Parathyroid adenoma (tissue), 2 donors: Measurements from ENCODE around the gene SCGB2B2.
"Not testable (repeated sequence)": the region's sequence is repeated elsewhere in the genome, so short reads cannot be mapped to it uniquely, and the experiment has no call there.

Experiments
- H2AFZ ChIP-seq: fragments of 300-600 bp; sonication (generic); one replicate; pipeline ENCODE4 v1.7.0; 2017; ENCODE audit warnings: antibody characterized with exemption, mild to moderate bottlenecking
- H3K27ac ChIP-seq: fragments of 300-600 bp; sonication (generic); one replicate; pipeline ENCODE4 v1.7.0; 2017
- H3K27me3 ChIP-seq: fragments of 300-600 bp; sonication (generic); one replicate; pipeline ENCODE4 v1.7.0; 2017; ENCODE audit warnings: low read length; ENCODE audit not compliant: control insufficient read depth, insufficient read depth
- H3K36me3 ChIP-seq: fragments of 300-600 bp; sonication (generic); one replicate; pipeline ENCODE4 v1.7.0; 2017; ENCODE audit warnings: low read length; ENCODE audit not compliant: control insufficient read depth, insufficient read depth
- H3K4me1 ChIP-seq: fragments of 300-600 bp; sonication (generic); one replicate; pipeline ENCODE4 v1.7.0; 2017; ENCODE audit warnings: control low read depth
- H3K4me2 ChIP-seq: fragments of 300-600 bp; sonication (generic); one replicate; pipeline ENCODE4 v1.7.0; 2017; ENCODE audit warnings: low read length
- H3K4me3 ChIP-seq: fragments of 300-600 bp; sonication (generic); one replicate; pipeline ENCODE4 v1.7.0; 2017; ENCODE audit warnings: low read depth, low read length
- H3K79me2 ChIP-seq: fragments of 300-600 bp; sonication (generic); one replicate; pipeline ENCODE4 v1.7.0; 2017; ENCODE audit warnings: control low read depth
- H3K9ac ChIP-seq: fragments of 300-600 bp; sonication (generic); one replicate; pipeline ENCODE4 v1.7.0; 2017; ENCODE audit warnings: mild to moderate bottlenecking
- H3K9me3 ChIP-seq: fragments of 300-600 bp; sonication (generic); one replicate; pipeline ENCODE4 v1.7.0; 2017; ENCODE audit warnings: low read length; ENCODE audit not compliant: control insufficient read depth
- TF ChIP-seq, protein P1 (sequence below): fragments of 300-600 bp; sonication (generic); IDR thresholded peaks from one replicate; pipeline ENCODE4 v1.7.0; 2017; ENCODE audit warnings: antibody characterized with exemption, mild to moderate bottlenecking
- donor health status: primary hyperparathyroidism.

SCGB2B2 gene

DNA sequence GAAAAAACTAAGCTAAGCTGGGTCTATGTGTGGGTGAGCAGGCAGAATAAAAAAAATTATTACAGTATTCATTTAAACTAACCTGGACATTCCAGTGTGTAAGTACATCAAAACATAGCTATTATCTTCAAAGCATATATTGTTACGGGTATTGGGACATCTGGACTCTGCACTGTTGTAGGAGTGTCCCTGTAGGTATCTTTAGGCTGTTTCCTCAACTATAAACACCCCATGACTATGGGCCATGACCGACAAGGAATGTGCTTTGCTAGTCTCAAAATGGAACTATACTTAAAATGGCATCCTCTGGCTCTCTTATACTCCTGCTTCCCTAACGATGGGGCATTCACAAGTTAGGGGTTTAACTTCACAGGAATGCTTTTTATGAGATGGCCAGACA is 3.4 kb downstream of the SCGB2B2 start:
- H3K4me3 ChIP-seq: no peak overlapping the region

DNA sequence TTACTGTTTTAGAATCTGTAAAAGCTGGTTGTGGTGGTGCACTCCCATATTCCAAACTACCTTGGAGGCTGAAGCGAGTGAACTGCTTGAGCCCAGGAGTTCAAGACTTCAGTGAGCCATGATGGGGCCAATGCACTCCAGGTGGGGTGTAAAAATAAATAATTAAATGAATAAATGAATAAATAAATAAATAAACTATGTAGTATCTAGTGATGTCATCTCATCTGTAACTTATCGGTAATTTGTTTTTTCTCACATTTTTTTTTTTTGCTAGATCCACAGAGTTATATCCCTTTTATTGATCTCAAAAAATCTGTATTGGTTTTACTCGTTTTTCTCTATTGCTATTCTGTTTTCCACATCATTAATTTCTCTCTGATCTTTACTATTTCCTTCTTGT is 5.0 kb downstream of the SCGB2B2 start:
- Histone ChIP-seq H3K4me1 (peaks cover 3% of the 10 kb centered on the region), H3K9me3 (peaks cover 5% of the 10 kb centered on the region), H3K9ac (no peak overlapping the region), H3K79me2 (no peaks in the 10 kb centered on the region), H3K27me3 (no peaks in the 10 kb centered on the region), H3K4me3 (no peak overlapping the region), H2AFZ (no peak overlapping the region), H3K4me2 (no peak overlapping the region), H3K27ac (no peak overlapping the region), H3K36me3 (no peaks in the 10 kb centered on the region)
- TF ChIP-seq, protein P1, sequence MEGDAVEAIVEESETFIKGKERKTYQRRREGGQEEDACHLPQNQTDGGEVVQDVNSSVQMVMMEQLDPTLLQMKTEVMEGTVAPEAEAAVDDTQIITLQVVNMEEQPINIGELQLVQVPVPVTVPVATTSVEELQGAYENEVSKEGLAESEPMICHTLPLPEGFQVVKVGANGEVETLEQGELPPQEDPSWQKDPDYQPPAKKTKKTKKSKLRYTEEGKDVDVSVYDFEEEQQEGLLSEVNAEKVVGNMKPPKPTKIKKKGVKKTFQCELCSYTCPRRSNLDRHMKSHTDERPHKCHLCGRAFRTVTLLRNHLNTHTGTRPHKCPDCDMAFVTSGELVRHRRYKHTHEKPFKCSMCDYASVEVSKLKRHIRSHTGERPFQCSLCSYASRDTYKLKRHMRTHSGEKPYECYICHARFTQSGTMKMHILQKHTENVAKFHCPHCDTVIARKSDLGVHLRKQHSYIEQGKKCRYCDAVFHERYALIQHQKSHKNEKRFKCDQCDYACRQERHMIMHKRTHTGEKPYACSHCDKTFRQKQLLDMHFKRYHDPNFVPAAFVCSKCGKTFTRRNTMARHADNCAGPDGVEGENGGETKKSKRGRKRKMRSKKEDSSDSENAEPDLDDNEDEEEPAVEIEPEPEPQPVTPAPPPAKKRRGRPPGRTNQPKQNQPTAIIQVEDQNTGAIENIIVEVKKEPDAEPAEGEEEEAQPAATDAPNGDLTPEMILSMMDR: no peak

More for the DNA sequence above, 3.4 kb downstream of the SCGB2B2 start:
- Histone ChIP-seq H3K4me2 (no peak overlapping the region), H3K79me2 (no peaks in the 10 kb centered on the region), H3K27me3 (no peaks in the 10 kb centered on the region), H3K9me3 (peaks cover 8% of the 10 kb centered on the region), H3K36me3 (no peaks in the 10 kb centered on the region), H3K27ac (no peak overlapping the region), H2AFZ (no peak overlapping the region), H3K4me1 (peaks cover 3% of the 10 kb centered on the region), H3K9ac (no peak overlapping the region)
- TF ChIP-seq, protein P1: no peak

DNA sequence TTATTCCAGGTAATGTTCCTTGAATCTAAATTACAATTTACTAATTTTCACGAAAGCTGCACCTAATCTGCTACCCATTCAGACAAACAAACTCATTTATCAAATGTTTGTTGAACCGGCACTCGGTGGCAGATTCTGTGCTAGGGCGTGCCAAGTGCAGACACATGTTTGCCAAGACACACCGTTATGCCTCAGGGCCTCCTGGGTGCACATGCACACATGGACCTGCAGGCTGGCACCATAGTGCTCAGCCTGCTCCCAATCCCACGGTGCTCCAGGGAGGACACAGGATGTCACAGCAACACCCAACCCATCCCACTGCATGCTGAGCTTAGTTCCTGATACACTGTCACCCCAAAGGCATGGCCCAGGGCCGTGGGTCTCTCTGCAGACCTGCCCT is 7.7 kb downstream of the SCGB2B2 start:
- Histone ChIP-seq H3K4me2 (no peak overlapping the region), H3K4me1 (peaks cover 3% of the 10 kb centered on the region), H3K9me3 (no peaks in the 10 kb centered on the region), H2AFZ (no peak overlapping the region), H3K27ac (no peak overlapping the region), H3K9ac (no peak overlapping the region), H3K4me3 (no peak overlapping the region), H3K79me2 (no peaks in the 10 kb centered on the region), H3K36me3 (no peaks in the 10 kb centered on the region), H3K27me3 (no peaks in the 10 kb centered on the region)
- TF ChIP-seq, protein P1: no peak

DNA sequence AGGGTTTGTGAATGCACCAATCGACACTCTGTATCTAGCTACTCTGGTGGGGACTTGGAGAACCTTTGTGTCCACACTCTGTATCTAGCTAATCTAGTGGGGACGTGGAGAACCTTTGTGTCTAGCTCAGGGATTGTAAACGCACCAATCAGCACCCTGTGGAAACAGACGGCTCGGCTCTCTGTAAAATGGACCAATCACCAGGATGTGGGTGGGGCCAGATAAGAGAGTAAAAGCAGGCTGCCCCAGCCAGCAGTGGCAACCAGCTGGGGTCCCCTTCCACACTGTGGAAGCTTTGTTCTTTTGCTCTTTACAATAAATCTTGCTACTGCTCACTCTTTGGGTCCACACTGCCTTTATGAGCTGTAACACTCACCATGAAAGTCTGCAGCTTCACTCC is 8.3 kb downstream of the SCGB2B2 start:
- H3K9ac ChIP-seq, H3K79me2 ChIP-seq, H3K27me3 ChIP-seq, H2AFZ ChIP-seq, H3K4me2 ChIP-seq, H3K36me3 ChIP-seq, H3K9me3 ChIP-seq, H3K27ac ChIP-seq, H3K4me1 ChIP-seq, H3K4me3 ChIP-seq: not testable (repeated sequence)

DNA sequence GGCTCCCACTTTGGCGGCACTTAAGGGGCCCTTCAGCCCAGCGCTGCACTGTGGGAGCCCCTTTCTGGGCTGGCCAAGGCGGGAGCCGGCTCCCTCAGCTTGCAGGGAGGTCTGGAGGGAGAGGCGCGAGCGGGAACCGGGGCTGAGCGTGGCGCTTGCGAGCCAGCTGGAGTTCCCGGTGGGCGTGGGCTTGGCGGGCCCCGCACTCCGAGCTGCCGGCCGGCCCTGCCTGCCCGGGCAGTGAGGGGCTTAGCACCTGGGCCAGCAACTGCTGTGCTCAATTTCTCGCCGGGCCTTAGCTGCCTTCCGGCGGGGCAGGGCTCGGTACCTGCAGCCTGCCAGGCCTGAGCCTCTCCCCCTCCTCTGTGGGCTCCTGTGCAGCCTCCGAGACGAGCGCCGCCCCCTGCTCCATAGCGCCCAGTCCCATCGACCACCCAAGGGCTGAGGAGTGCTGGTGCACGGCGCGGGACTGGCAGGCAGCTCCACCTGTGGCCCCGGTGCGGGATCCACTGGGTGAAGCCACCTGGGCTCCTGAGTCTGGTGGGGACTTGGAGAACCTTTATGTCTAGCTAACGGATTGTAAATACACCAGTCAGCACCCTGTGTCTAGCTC is 8.8 kb downstream of the SCGB2B2 start:
- H2AFZ ChIP-seq: peak overlapping the region; percentile 53
- not testable (repeated sequence) for H3K9ac ChIP-seq, H3K27ac ChIP-seq, H3K36me3 ChIP-seq, H3K4me3 ChIP-seq, H3K79me2 ChIP-seq, H3K4me1 ChIP-seq, H3K27me3 ChIP-seq, H3K4me2 ChIP-seq, H3K9me3 ChIP-seq
